RKO (cell line): ENCODE measurements around the gene LIMS1.
"Not testable (repeated sequence)": the region's sequence is repeated elsewhere in the genome, so short reads cannot be mapped to it uniquely, and the experiment has no call there.

Experiments
- DNase-seq: peaks from one replicate; pipeline ENCODE4 v3.0.0-alpha.2; 2016; ENCODE audit warnings: low spot score

Gene LIMS1

DNA sequence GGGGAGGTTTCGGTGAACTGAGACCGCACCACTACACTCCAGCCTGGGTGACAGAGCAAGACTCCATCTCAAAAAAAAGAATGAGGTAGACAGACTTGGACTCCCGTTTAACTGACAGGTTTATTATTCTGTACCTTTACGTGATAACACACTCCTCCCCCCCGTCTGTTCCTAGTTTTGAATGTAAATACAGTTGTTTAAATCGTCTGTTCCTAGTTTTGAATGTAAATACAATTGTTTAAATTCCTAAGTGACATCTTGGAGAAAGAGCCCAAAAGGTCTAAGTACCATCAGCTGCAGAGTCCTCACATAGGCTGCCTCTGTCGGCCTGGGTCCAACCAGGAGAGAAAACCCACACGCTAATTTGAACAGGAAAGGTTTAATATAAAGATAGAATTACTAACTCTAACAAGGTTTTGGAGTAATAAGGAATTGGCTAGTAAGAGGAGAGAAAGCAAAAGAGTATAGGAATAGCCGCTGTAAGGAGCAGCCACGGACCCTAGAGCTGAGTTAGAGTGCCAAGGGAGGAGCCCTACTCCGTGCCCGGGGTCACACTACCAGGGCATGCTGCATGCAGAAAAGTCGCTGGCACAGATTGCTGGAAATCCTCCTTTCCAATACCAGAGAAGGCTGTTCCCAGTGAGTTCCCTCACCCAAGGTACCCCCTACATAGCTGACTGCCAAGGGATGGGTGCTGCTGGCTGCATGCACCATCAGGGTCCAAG, 101.5 kb downstream of the LIMS1 start:
- no peak for DNase-seq

DNA sequence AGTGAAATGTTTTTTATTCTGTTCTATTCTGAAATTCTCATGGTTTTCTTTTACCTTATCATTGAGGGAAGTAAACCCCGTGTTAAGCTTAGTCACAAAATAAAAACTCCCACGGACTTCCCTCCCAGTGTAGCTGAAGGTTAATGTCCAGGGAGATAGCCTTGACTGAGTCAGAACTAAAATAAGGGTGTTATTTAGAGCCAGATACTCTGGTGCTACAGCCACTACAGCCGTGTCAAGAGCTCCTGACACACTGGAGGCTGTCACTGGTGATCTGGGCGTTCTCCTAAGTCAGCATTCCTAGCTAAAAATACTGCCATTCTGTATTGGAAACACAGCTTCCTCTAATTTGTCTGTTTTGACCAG, 103.0 kb downstream of the LIMS1 start:
- peak; percentile 59 for DNase-seq

DNA sequence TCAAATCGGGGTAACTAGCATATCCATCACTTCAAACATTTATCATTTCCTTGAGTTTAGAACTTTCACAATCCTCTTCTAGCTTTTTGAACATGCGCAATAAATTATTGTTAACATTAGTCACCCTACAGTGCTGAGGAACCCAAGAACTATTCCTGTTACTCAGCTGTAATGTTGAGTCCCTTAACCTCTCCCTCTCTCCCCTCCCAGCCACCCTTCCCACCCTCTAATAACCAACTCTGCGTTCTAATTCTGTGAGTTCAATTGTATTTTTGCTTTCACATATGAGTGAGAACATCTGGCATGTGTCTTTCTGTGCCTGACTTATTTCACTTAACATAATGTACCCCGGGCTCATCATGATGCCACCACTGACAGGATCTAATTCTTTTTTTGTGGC, 106.5 kb downstream of the LIMS1 start:
- peak; percentile 65 for DNase-seq

DNA sequence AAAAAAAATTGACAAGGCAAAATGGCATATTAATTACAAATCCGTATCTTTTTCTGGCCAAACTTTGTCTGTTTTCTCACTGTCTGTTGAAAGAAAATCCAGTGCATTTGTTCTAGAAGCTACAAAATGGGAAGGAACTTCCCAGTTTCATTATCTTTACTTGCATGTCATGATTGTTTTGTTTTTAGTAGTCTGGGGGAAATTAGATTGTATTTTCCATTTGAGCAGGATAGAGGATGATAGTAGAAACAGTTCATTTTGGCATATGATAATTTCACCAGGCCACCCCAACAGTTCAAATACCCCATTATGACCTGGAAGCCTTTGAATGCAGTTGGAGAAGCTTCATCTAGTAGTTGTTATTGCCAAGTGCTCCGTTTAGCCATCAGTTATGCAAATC, 107.5 kb downstream of the LIMS1 start:
- no peak for DNase-seq

DNA sequence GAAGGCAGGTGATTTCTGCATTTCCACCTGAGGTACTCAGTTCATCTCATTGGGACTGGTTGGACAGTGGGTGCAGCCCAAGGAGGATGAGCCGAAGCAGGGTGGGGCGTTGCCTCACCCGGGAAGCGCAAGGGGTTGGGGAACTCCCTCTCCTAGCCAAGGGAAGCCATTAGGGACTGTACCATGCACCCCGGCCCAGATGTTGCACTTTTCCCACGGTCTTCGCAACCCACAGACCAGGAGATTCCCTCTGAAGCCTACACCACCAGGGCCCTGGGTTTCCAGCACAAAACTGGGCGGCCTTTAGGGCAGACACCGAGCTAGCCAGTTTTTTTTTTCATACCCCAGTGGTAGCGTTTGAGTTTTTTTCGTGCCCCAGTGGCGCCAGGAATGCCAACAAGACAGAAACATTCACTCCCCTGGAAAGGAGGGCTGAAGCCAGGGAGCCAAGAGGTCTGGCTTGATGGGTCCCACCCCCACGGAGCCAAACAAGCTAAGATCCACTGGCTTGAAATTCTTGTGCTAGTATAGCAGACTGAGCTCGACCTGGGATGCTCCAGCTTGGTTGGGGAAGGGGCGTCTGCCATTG, 109.1 kb downstream of the LIMS1 start:
- DNase-seq, result no peak

DNA sequence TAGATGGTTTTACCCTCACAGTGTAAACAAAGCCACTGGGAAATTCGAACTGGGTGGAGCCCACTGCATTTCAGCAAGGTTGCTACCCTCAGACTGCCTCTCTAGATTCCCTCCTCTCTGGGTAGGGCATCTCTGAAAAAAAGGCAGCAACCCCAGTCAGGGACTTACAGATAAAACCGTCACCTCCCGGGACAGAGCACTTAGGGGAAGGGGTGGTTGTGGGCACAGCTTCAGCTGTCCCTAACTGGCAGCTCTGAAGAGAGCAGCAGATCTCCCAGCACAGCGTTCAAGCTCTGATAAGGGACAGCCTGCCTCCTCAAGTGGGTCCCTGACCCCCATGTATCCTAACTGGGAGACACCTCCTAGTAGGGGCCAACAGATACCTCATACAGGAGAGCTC, 109.6 kb downstream of the LIMS1 start:
- not testable (repeated sequence) for DNase-seq

DNA sequence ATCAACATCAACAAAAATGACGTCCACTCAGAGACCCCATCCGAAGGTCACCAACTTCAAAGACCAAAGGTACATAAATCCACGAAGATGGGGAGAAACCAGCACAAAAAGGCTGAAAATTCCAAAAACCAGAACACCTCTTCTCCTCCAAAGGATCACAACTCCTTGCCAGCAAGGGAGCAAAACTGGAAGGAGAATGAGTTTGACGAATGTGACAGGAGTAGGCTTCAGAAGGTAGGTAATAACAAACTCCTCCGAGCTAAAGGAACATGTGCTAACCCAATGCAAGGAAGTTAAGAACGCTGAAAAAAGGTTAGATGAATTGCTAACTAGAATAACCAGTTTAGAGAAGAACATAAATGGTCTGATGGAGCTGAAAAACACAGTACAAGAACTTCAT, 110.2 kb downstream of the LIMS1 start:
- DNase-seq, result not testable (repeated sequence)

DNA sequence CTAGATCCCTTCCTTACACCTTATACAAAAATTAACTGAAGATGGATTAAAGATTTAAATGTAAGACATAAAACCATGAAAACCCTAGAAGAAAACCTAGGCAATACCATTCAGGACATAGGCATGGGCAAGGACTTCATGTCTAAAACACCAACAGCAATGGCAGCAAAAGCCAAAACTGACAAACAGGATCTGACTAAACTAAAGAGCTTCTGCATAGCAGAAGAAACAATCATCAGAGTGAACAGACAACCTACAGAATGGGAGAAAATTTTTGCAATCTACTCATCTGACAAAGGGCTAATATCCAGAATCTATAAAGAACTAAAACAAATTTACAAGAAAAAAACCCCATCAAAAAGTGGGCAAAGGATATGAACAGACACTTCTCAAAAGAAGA, 114.5 kb downstream of the LIMS1 start:
- DNase-seq, result not testable (repeated sequence)

DNA sequence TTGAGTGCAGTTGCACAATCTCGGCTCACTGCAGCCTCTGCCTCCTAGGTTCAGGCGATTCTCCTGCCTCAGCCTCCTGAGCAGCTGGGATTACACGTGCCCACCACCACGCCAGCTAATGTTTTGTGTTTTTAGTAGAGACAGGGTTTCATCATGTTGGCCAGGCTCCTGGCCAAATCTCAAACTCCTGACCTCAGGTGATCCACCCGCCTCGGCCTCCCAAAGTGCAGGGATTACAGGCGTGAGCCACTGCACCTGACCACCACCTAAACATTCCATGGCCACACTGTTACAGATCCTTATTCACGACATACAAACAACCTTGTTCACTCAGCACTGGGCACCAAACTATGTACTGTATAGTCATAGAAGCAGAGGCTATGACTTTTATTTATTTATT, 116.2 kb downstream of the LIMS1 start:
- not testable (repeated sequence) for DNase-seq

DNA sequence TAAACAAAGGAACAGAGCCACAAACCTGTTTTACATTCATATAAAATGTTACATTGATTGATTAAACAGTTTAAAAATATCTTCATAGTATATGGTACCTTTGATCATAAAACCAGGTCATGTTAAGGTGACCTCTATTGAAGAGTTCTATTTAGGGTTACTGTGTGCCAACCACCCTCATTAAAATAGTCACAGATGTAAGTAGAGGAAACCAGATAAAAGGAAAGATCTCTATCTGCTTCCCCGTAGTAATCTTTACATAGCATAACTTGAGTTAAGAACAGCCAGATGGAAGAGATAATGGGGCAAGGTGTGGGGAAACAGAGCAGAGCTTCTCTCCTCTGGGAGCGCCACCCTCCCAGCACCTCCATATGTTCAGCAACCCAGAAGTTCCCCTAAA, 117.2 kb downstream of the LIMS1 start:
- not testable (repeated sequence) for DNase-seq

DNA sequence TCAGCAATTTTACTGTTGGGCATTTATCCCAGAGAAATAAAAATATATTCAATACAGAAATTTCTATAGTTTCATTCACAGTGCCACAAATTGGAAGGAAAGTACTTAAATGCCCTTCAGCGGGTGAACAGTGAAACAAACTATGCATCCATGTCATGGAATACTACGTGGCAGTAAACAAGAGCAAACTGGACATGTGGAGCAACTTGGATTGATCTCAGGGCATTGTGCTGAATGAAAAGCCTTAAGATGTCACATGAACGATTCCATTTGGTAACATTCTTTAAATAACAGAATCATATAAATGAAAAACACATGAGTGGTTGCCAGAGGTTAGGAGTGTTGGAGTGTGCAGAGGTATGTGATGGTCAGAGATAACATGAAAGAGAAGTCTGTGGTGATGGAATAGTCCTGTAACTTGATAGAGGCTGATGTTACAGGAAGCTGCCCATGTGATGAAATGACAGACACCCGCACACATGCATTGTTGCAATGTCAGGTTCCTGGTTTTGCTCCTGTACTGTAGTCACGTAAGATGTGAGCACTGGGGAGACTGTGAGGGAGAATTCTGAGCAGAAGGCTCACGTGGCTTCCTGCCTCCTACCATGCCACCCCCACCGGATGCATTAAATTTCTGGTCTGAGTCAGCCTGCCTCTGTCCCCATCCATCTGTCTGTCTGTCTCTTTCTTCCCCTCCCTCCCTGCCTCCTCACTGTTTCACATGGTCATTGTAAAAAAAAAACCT, 118.1 kb downstream of the LIMS1 start:
- DNase-seq, result not testable (repeated sequence)

DNA sequence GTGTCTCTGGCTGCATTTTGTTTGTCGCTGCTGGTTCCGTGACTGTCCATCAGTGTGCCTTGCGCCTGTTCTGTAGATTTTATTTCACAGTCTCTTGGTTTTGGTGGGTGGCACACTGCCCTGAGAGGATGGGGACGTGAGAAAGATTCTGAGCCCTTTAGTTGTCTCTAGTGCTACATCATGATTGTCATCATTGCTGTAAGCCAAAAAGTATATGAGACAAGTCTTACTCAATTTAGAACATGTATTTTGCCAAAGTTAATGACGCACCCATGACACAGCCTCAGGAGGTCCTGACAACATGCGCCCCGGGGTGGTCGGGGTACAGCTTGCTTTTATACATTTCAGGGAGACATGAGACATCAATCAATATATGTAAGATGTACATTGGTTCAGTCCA, 119.2 kb downstream of the LIMS1 start:
- not testable (repeated sequence) for DNase-seq

DNA sequence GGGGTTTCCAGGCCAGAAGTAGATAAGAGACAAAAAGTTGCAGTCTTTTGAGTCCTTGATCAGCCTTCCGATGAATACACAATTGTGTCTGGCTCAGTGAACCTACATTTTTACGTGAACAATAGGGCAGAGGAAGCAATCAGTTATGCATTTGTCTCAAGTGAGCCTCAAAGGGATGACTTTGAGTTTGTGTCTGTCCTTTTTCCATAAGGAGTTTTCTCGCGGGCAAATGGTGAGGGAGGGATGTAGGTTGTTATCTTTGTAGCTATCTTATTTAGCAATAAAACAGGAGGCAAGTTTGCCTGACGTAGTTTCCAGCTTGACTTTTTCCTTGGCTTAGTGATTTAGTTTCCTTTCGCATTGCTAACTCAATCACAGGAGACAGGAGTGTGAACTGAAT, 119.6 kb downstream of the LIMS1 start:
- DNase-seq, result not testable (repeated sequence)

DNA sequence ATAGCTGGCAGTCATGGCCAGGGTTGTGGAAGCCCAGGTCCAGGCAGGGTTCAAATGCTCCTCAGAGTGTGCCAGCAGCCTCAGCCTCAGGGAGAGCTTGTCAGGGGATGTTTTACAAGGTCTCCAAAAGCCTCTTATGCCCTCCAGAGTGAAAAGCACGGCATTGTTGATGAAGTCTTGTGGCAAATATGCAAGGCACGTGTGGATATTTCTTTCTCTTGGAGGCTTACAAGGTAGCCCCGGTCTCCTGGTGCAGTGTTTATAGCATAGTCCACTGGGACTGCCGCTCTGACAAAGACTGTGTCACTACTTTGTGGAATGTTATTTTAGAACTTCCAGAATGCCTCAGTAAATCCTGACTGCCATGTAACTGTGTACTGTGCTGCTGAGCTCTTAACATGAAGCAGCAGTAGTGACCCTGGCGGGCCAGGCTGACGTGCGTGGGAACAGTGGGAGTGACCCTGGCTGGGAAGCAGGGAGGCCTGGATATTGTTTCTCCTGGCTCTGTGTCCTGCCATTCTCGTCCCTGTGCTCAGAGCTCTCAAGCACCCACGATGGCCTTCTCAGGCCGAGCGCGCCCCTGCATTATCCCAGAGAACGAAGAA, 120.4 kb downstream of the LIMS1 start:
- not testable (repeated sequence) for DNase-seq

DNA sequence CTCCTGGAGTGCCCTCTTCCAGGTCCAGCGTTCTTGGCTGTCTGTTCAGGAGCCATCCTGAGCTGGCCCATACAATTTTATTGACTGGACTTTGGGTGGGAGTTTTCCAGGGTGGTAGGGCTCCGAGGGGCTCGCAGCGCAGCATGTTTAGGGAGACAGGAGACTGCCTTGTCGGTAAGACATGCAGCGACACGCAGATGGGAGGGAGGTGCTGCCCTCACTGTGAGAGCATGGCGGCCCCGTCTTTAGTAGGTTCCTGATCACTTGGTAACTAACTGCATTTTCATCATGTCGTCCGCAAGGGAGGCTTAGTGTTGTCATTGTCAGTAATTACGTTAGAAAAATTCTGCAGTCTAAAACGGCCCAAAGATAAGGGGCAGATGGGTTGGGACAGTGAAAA, 121.0 kb downstream of the LIMS1 start:
- DNase-seq, result not testable (repeated sequence)

DNA sequence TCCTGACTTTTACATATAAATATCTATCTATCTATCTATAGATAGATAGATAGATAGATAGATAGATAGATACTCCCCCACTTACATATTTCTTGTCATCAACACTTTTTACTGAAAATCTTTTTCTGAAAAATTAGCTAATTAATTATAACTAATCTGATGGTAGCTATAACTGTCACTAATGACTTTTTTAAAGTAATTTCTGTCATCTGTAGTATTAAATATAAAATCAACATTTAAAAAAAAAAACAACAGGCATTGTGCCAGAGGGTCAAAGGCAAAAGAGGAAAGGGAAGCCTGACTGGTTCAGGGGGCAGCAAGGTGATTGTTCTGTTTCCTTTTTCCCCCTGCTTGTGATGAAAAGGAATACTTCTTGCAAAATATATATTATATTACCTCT, 122.0 kb downstream of the LIMS1 start:
- DNase-seq, result not testable (repeated sequence)

DNA sequence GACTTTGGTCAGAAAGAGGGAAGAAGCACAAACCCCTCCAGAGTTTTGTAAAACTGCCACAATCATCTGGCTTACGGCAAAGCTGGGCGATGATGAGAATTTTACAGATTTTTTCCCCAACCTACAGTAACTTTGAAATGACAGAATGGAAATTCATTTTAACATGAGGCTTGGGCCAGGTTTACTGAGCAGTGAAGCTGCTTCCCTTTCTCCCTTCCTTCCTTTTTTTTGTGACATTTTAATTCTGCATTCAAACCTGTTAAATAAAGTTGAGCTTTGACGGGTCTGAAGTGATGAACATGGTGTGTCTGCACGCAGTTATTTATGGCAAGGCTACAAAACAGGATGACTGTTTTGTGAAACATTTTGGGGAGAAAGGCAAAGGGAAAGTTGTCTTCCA, 123.2 kb downstream of the LIMS1 start:
- DNase-seq, result not testable (repeated sequence)

DNA sequence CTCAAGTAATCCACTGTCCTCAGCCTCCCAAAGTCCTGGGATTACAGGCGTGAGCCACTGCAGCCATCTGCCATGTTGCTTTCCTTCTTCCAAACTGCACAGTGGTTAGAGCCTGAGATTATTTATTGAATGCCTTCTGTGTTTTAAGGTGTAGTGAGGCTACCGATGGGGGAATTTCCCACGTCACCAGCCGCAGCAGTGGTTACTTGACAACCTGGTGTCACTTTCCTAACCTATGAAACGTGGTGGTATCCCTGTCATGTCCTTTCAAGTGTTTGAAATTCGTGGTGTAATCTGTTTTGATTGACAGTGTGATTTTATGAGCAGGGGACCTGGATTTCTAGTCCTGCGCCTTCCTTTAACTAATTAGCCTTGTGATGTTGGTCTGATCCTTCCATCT, 124.3 kb downstream of the LIMS1 start:
- not testable (repeated sequence) for DNase-seq

DNA sequence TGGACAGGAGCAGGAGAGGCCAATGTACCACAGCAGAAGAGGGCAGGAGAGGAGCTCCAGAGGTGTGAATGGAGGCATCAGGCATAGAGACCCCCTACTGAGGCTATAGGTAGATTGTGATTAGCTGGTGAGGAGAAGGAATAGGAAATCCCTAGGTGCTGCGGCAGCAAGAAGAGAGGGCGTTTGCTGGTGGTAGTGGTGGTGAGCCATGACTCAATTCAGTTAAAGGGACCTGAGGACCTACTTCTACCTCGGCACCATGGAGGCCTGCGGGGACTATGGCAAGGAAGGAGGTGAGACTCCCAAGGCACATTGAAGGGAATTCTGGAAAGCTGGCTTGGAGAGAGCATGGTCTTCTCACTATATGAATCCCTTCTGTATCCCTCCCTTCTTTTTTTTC, 127.2 kb downstream of the LIMS1 start:
- not testable (repeated sequence) for DNase-seq

DNA sequence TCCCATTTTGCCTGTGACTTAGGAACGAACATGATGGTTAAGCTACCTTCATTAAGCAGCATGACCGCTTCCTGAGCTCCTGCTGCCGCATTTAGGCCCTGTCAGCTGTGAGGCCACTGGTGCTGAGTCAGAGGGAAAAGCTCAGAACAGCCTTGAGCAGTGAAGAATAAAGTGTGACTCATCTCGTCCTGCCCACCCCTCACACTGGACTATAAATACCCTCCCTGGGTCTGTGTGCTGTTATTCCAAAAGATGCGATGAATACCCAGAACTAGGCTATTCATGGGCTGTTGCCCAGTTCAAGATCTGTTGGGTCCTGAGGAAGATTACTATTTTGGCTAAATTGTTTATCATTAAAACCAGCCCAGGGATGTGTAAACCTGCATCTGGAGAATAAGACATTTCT, 127.9 kb downstream of the LIMS1 start:
- DNase-seq, result peak; percentile 51

DNA sequence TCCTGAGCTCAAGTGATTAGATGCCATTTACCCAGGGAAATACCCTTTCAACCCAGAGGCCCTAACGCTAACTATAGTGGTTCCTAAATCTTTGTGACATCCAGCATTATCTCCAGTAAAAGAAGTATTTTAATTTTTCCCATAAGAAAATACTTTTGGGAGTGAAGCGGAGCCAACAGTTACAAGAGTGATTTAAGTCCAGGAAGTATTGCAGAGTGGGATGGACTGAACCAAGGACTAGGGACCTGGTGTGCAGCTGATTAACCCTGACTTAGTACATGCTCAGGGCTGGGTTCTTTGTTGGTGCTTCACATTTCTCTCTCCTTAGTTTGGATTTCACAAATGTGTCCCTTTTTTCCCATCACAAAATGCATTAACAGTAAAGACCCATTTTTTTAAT, 129.1 kb downstream of the LIMS1 start:
- DNase-seq, result not testable (repeated sequence)

DNA sequence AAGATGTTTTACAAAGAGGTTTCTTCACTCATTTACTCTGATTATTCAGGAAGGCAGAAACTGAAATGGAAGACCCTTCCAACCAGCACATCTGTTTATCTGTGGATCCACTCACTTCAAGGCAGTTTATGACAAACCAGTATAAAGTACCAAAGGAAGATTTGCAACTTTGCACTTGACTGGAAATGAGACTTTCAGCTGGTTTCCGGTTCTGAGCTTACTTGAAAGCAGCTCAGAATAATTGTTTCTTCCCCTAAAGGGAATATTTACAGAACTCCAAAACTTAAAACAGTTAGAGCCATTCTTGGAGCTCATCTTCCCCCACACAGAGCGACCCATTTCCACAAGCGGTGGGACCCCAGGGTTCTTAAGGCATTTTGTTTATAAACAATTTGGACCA, 129.8 kb downstream of the LIMS1 start:
- not testable (repeated sequence) for DNase-seq

DNA sequence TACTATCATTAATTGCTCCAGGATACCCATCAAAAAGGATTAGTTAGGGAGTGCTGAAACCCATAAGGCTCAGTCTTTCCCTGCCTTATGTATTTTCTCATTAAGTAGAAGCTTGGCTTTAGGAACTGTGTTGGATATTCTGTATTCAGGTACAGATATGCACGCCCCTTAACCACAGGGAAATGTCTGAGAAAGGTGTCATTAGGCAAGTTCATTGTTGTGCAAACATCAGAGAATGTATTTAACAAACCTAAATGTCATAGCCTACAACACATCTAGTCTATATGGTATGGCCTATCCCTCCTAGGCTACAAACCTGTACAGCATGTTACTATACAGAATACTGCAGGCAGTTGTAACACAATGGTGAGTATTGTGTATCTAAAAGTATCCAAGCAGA, 130.7 kb downstream of the LIMS1 start:
- not testable (repeated sequence) for DNase-seq
